H1 (cell line): ENCODE results near the gene FAM107A. TPM values are rescaled to one million over a fixed set of nuclear protein-coding genes. Genes with fewer than 3 reads are reported as not detected.

Source experiments
- CTCF ChIP-seq, 3 experiments: IDR thresholded peaks; 1 replicate in 2 of 3; 2 replicates in 1 of 3; pipeline versions ENCODE4 v1.5.1 to v1.6.1; 2011; ENCODE audit warnings: low read length in 3 of 3, mild to moderate bottlenecking in 3 of 3, inconsistent platforms in 2 of 3, low read depth in 1 of 3, moderate library complexity in 1 of 3; ENCODE audit not compliant: insufficient read depth in 1 of 3; ENCODE audit errors: control extremely low read depth in 1 of 3
- KDM1A ChIP-seq: fragments of 200-600, 300-600 bp; sonication (generic); IDR thresholded peaks from 2 replicates; pipeline ENCODE4 v1.7.1; 2016; ENCODE audit warnings: mild to moderate bottlenecking, low read length, borderline replicate concordance
- polyA plus RNA-seq, 7 experiments: library from polyadenylated mRNA; depleted of rRNA in 3 of 7; stranded (reverse) in 5 of 7; unstranded in 2 of 7; fragments of >200 nt in 5 of 7; fragments of 200-250 nt in 2 of 7; gene quantifications; 1 replicate in 5 of 7; 2 replicates in 1 of 7; 4 replicates in 1 of 7; pipeline versions ENCODE4 v1.2.1 to v1.2.3, GENCODE V29; 2011 to 2013; ENCODE audit warnings: missing spikeins in 2 of 7, mixed read lengths in 2 of 7
- total RNA-seq: library from RNA; stranded (reverse); fragmentation: NEBNext Ultra II Directional; extraction: Animal tissue kit (Norgen Biotek cat#: 25700); gene quantifications from 2 replicates; pipeline ENCODE4 v1.2.1, GENCODE V29; 2021

The FAM107A gene
- total and polyA plus RNA-seq, 2 of the 8 experiments (the other 6 are each of a cell fraction or from before 2014, with no cell fraction given) = 0.51 to 0.65 TPM

GRCh38 chr3:58568572-58569286, 8.5 kb downstream of the FAM107A start (continued):
- TF ChIP-seq CTCF (IDR thresholded peaks at IDR 0.05; ENCODE audit: control extremely low read depth in 1 of 3, insufficient read depth in 1 of 3, low read depth in 1 of 3, low read length in 3 of 3) (peak; percentile 85 to 96 (median 87)), KDM1A (no peak)
